ENCODE measurements around the gene KBTBD3. TPM values are rescaled to one million over a fixed set of nuclear protein-coding genes. Genes with fewer than 3 reads are reported as not detected.

The KBTBD3 gene
- total RNA-seq, 2 experiments from 2014 or later, result 6.5 to 10.3 TPM

DNA sequence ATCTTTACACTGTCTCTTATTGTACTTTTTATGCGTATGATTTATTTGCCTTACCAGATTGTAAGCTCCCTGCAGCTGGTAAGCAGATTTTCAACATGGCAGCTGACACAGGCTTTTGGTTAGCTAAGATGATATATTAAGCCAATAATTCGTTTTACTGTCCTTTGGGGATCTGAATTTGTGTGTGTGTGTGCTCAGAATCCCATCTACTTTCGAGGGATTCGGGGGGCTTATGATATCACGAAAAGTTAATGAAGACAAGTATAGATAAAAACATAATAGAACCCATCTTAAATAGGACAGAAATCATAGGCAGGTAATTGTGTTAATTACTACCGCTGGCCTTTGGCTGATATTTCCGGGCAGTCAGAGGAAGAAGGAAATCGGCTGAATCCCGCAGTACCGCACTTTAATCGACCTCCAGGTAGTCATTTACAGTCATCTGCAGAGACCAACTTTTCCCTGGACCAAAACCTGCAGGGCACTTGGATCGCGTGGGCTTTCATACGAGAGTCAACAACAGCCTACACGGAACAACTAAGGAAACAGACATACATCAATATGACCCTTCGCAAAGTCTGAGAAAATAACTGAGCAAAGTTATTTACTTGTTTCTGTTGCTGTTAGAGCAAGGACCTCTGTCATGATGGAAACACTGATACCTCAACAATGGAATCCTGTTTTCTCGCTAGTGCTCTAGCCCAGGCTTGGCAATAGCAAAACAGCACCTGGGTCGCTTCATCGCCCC is 802 bp downstream of the KBTBD3 start:
- Histone ChIP-seq H3K36me3 (ENCODE audit: insufficient read depth, low read length) (peaks cover 21% of the 10 kb centered on the region), H3K79me2 (ENCODE audit: insufficient read depth, low read depth, low read length) (peaks cover 38% of the 10 kb centered on the region), H2AFZ (ENCODE audit: low read length) (peak overlapping the region; percentile 98), H3K4me2 (ENCODE audit: low read length) (peak overlapping the region; percentile 95), H3K4me3 (ENCODE audit: low read depth, low read length, poor library complexity, severe bottlenecking) (peak overlapping the region; percentile 88), H3K9me3 (ENCODE audit: low read length) (no peaks in the 10 kb centered on the region), H4K20me1 (ENCODE audit: insufficient read depth, low read length) (peaks cover 25% of the 10 kb centered on the region), H3K9me2 (ENCODE audit: insufficient read depth, low read length) (no peaks in the 10 kb centered on the region), H3K4me1 (ENCODE audit: insufficient read depth, low read length, poor library complexity, severe bottlenecking) (peaks cover 36% of the 10 kb centered on the region), H3K27ac (ENCODE audit: low read depth, low read length, poor library complexity, severe bottlenecking) (peak overlapping the region; percentile 70)
- CTCF ChIA-PET (ENCODE audit: unreplicated experiment), result interaction anchor here (1.0 kb wide), 1 partner anchor 9 kb away, joined by 3 read pairs; no protein-coding TSS in a partner anchor
- peak; percentile 22 for DNase-seq (ENCODE audit: low spot score)
- POLR2A ChIA-PET, result interaction anchor here (0.6 to 2.1 kb wide), 6 partner anchors 10 to 1425 kb away, joined by 3 to 10 read pairs (median 4); no protein-coding TSS in a partner anchor
- intact Hi-C loops (cut with micrococcal nuclease; ENCODE audit: unreplicated experiment), result loop anchor here (1.0 to 10.0 kb wide), 2 partner anchors 54 to 1378 kb away; partner anchors contain the start of genes CWF19L2 and MSANTD4
- TF ChIP-seq EZH2phosphoT487 (IDR thresholded peaks at IDR 0.05; ENCODE audit: borderline replicate concordance, low read depth, low read length) (no peak), CTCF (conservative IDR thresholded peaks at IDR 0.05; ENCODE audit: low read length) (no peak)
- BruUV-seq (replicated peaks), result no TSS peak

DNA sequence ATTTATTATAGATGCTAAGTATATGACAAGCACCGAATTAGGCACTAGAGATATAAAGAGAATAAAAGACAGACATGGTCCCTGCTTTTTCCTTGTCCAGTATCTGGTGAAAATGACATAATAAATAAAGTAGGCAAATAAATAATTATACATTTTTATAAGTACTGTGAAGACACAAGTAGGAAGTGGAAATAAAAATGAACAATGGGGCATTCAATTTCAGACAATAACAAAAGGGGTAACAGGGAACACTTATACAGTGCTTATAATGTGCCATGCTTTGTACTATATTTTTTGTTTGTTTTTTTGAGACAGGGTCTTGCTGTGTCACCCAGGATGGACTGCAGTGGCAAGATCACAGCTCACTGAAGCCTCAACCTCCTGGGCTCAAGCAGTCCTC is 4.3 kb downstream of the KBTBD3 start:
- no peaks in the 10 kb centered on the region for H3K9me2 ChIP-seq (ENCODE audit: insufficient read depth, low read length)
- H4K20me1 ChIP-seq (ENCODE audit: insufficient read depth, low read length), result no peaks in the 10 kb centered on the region
- ChIA-PET CTCF (ENCODE audit: unreplicated experiment) (no interaction called here), POLR2A (interaction anchor here (0.6 kb wide), 1 partner anchor 14 kb away, joined by 3 read pairs; no protein-coding TSS in a partner anchor)
- peaks cover 10% of the 10 kb centered on the region for H3K4me1 ChIP-seq (ENCODE audit: insufficient read depth, low read length, poor library complexity, severe bottlenecking)
- H3K4me3 ChIP-seq (ENCODE audit: low read depth, low read length, poor library complexity, severe bottlenecking), result no peak overlapping the region
- H3K36me3 ChIP-seq (ENCODE audit: insufficient read depth, low read length), result no peaks in the 10 kb centered on the region
- H3K27ac ChIP-seq (ENCODE audit: low read depth, low read length, poor library complexity, severe bottlenecking), result no peak overlapping the region
- no peaks in the 10 kb centered on the region for H3K9me3 ChIP-seq (ENCODE audit: low read length)
- no TSS peak for BruUV-seq (replicated peaks)
- intact Hi-C loops (cut with micrococcal nuclease; ENCODE audit: unreplicated experiment), result loop anchor here (10.0 kb wide), 1 partner anchor 1382 kb away; the partner anchor contains the start of gene CWF19L2
- no peak overlapping the region for H3K4me2 ChIP-seq (ENCODE audit: low read length)
- no peak overlapping the region for H2AFZ ChIP-seq (ENCODE audit: low read length)
- no peak for DNase-seq (ENCODE audit: low spot score)
- H3K79me2 ChIP-seq (ENCODE audit: insufficient read depth, low read depth, low read length), result peaks cover 3% of the 10 kb centered on the region; the same call in 1 of the 2 replicates
- no peak for TF ChIP-seq CTCF (conservative IDR thresholded peaks at IDR 0.05; ENCODE audit: low read length)
- no peak for TF ChIP-seq EZH2phosphoT487 (IDR thresholded peaks at IDR 0.05; ENCODE audit: borderline replicate concordance, low read depth, low read length)

DNA sequence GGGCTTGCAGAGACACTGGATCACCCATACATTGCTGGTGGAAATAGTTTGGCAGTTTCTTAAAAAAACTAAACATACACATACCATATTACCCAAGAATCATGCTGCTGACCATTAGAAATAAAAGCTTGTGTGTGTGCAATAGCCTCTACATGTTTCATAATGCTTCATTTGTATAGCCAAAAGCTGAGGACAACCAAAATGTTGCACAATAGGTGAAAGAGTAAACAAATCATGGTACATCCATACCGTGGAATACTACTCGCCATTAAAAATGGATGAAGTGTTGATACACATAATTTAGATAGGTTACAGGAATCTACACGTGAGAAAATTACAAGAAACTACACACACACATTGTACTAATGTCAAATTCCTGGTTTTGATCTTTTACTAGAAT is 6.5 kb downstream of the KBTBD3 start:
- TF ChIP-seq CTCF (conservative IDR thresholded peaks at IDR 0.05; ENCODE audit: low read length) (no peak), EZH2phosphoT487 (IDR thresholded peaks at IDR 0.05; ENCODE audit: borderline replicate concordance, low read depth, low read length) (no peak)
- Histone ChIP-seq H3K79me2 (ENCODE audit: insufficient read depth, low read depth, low read length) (no peaks in the 10 kb centered on the region), H3K9me3 (ENCODE audit: low read length) (no peaks in the 10 kb centered on the region), H2AFZ (ENCODE audit: low read length) (no peak overlapping the region), H3K27ac (ENCODE audit: low read depth, low read length, poor library complexity, severe bottlenecking) (no peak overlapping the region), H4K20me1 (ENCODE audit: insufficient read depth, low read length) (no peaks in the 10 kb centered on the region), H3K36me3 (ENCODE audit: insufficient read depth, low read length) (no peaks in the 10 kb centered on the region), H3K4me2 (ENCODE audit: low read length) (no peak overlapping the region), H3K4me1 (ENCODE audit: insufficient read depth, low read length, poor library complexity, severe bottlenecking) (peaks cover 2% of the 10 kb centered on the region), H3K4me3 (ENCODE audit: low read depth, low read length, poor library complexity, severe bottlenecking) (no peak overlapping the region), H3K9me2 (ENCODE audit: insufficient read depth, low read length) (no peaks in the 10 kb centered on the region)
- ChIA-PET CTCF (ENCODE audit: unreplicated experiment) (no interaction called here), POLR2A (interaction anchor here (0.6 to 1.9 kb wide), 5 partner anchors 11 to 1632 kb away, joined by 3 to 5 read pairs (median 3); no protein-coding TSS in a partner anchor)
- no TSS peak for BruUV-seq (replicated peaks)
- intact Hi-C loops (cut with micrococcal nuclease; ENCODE audit: unreplicated experiment), result loop anchor here (10.0 kb wide), 1 partner anchor 1384 kb away; the partner anchor contains the start of gene CWF19L2
- DNase-seq (ENCODE audit: low spot score), result no peak

Measured in OCI-LY7 (cell line).